Stimulated activated CD8-positive, alpha-beta memory T cell treated with anti-CD3 and anti-CD28 coated beads, Interleukin-4, amount 100 ng/mL, for 1 hour (primary cell): ENCODE data around the gene MMS22L.

Experiments
- DNase-seq, 2 donors: peaks; one replicate each; pipeline ENCODE4 v3.0.0-alpha.2; 2020; ENCODE audit warnings: low read depth in 2 of 2, low spot score in 1 of 2

MMS22L gene, protein sequence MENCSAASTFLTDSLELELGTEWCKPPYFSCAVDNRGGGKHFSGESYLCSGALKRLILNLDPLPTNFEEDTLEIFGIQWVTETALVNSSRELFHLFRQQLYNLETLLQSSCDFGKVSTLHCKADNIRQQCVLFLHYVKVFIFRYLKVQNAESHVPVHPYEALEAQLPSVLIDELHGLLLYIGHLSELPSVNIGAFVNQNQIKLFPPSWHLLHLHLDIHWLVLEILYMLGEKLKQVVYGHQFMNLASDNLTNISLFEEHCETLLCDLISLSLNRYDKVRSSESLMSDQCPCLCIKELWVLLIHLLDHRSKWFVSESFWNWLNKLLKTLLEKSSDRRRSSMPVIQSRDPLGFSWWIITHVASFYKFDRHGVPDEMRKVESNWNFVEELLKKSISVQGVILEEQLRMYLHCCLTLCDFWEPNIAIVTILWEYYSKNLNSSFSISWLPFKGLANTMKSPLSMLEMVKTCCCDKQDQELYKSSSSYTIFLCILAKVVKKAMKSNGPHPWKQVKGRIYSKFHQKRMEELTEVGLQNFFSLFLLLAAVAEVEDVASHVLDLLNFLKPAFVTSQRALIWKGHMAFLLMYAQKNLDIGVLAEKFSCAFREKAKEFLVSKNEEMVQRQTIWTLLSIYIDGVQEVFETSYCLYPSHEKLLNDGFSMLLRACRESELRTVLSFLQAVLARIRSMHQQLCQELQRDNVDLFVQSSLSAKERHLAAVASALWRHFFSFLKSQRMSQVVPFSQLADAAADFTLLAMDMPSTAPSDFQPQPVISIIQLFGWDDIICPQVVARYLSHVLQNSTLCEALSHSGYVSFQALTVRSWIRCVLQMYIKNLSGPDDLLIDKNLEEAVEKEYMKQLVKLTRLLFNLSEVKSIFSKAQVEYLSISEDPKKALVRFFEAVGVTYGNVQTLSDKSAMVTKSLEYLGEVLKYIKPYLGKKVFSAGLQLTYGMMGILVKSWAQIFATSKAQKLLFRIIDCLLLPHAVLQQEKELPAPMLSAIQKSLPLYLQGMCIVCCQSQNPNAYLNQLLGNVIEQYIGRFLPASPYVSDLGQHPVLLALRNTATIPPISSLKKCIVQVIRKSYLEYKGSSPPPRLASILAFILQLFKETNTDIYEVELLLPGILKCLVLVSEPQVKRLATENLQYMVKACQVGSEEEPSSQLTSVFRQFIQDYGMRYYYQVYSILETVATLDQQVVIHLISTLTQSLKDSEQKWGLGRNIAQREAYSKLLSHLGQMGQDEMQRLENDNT

DNA sequence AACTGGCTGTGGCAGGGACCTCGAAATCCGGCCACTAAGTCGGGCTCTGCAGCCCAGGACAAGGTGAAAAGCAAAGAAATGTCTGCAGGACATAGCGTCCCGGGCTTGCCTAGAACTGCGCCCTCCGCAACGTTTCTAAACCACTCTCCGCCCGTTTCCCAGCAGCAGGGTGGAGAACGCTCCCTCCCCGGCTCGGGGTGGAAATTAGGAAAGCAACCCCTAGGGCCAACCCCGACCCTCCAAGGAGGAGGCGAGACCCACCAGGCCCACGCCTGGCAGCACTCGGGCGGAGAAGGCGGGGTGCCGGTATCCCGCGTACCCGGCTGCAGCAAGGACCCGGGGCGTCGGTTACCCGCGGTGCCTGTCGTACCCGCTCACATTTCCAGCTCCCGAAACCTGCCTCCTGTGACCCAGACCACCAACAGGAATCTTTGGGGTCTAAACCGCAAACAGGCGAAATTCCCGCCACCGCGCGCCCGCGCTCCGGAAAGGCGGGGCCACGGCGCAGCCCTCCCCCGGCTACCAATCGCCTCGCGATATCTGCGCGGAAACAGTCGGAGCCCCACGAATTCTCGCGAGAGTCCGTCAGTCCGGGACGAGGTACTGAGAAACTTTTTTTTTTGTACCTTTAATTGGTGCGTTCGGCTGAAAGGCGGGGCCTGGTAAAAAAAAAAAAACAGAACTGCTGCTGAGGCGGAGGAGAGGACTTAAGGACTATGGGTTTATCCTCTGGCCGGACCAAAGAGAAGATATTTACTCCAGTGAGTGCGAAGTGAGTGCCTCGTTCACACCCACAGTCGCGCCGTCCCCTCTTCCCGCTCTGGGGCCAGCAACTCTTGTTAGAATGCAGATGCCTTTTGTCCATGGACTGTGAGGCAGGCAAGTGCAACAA, at the start of gene MMS22L:
Gene MMS22L, minus strand, starts transcription at position 491 of the 892 bp plus-strand sequence. CDS start 739 bp downstream, outside the sequence.
- peak; percentile 84 to 86 for DNase-seq

GRCh38 chr6:97322811-97323210, 39.8 kb upstream of the MMS22L start:
- no peak for DNase-seq

DNA sequence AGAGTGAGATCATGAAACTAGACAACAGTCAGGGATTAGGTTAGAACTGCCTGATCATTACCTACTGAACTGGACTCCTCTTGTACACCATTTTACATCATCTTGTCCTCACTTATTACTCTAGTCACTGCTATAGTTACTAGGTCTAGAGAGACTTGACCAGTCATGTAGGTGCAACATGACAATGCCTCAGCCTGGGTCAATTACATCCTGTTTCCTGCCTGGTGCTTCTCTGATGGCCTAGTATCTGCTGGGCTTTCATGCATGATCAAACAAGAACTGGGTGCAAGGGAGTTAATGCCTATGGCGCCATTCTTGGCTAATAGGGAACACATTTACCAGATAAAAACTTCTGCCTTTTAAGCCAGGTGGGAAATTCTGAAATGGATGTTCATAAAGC, 39.2 kb upstream of the MMS22L start:
- DNase-seq: no peak

- DNase-seq: no peak
These were observed 34.0 kb upstream of the MMS22L start for GRCh38 chr6:97316978-97317377.

GRCh38 chr6:97312241-97312640, 29.2 kb upstream of the MMS22L start:
- DNase-seq: no peak

DNA sequence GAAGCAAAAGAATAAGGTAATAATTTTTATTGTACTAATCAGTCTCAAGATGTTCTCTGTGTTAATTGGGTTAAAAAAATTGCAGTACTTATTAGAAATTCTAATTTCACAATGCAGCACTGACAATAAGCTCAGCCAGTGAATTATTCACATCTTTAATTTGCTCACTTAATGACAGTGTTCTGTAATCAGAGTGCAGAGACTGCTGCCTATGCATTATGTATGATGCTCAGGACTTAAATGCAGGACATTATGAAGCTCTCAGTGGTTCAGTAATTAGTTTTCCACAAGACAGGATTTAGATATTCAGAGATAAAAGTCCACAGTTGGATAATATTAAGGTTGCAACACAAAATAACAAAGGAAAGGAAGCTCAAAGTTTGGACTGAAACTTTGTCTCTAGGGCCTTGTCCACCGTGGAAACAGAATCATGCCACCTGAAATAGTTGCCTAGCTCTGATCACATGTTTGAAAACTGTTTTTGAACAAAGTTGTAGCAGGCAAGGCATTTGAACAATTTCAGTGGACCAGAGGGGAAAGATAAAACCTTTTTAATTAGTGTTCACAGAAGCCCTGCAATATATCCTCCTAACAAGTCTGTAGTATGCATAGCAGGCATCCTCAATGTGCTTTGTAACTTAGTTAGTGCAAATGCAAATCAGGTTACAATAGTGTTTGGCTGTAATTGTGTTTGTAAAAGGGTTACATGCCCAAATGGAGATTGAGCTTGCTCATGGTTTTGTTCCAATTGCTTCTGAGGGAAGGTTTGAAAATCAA, 23.7 kb upstream of the MMS22L start:
- no peak for DNase-seq

DNA sequence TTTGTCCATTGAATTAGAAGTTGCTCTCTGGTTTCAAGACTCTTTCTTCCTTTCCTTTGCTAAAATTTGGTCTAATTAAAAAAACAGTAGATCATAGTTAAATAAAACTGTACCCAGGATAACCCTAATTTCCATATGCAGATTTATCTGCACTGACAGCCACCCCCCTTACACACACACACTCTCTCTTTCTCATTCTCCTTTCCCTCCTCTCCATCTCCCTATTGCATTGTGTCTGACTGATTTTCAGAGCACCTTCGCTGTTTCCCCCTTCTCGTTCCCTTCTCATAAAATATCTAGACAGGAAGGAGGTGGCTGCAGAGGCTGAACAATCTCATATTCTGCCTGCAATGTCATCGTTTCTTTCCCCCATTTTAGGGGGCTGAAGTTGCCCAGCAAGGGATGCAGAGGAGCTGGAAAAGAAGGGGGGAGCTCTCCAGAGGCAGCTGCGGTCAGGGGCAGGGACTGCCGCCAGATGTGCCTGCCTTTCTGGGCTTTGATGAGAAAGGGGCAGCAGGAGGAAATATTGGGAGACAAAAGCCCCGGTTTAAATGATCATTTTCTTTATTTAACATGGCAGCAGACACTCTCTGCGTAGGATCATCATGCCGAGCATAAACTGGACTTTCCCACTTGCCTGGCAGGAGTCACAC, 22.5 kb upstream of the MMS22L start:
- no peak for DNase-seq

GRCh38 chr6:97304701-97305100, 21.7 kb upstream of the MMS22L start:
- DNase-seq: no peak

DNA sequence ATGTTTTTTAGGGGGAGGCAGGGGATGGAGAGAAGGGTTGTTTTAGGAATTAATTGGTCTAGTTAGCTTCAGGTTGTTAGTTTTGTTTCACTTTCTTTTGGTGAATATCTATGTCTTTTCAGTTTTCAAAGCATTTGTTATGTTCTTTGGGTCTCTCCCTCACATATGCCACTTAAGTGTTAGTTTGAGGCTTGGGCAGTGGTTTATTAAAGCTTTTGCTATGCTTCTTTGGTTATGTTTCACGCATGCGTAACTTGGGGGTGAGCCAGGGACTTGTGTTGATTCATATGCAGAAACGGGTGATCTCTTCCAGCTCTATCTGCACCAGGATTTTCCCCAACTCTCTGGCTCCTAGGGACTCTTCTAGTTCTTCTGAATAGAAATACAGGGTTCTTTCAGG, 11.4 kb upstream of the MMS22L start:
- no peak for DNase-seq

DNA sequence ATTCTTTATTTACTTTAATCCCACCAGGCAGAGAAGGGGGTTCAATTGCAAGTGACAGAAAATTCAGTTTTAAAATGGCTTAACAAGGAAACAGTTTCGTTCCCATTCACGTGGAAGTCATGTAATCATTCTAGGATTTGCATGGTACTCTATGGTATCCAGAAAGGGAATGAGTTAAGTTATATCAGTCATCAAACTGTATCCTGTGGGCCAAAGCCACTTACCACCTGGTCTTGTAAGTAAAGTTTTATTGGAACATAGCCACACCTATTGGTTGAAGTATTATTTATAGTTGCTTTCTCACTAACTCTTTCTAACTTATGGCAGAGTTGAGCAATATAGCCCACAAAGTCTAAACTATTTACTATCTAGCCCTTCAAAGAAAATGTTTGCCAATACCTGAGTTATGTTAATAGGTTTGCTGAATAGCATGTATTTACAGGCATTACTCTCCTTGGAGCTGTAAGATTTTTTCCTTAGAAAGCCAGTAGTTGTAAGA, 10.2 kb upstream of the MMS22L start:
- DNase-seq: no peak

DNA sequence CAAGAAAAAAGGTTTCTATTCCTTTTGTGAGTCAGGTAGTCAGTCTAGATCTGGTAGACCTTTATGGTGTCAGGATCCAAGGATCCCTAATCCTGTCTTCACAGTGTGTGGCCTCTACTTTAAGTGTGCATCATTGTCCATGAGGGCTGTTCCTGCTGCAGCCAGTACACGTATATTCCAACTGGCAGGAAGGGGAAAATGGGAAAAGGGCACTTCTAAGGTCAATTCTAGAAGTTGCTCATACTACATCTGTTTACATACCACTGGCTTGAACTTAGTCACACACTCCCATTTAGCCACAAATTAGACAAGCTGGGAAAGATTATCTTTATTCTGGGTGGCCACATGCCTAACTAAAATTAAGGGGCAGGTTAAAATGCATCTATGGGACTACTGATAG, 9.7 kb upstream of the MMS22L start:
- no peak for DNase-seq

GRCh38 chr6:97291896-97292295, 8.9 kb upstream of the MMS22L start:
- no peak for DNase-seq

DNA sequence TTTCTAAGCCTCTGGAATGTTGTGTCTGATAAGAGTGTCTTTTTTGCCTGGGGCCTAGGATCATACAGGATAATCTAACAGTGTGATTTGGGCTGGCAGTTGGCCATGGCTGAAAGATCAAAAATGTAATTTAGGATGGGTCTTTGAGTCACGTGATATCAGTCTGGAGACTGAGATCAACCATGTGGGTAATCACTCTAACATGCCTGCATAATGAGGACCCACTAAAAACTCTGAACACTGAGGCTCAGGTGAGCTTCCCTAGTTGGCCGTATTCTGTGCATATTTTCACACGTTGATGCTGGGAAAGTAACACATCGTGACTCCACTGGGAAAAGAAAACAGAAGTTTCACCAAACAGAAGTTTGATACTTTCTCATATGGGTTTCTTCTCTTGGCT, 6.3 kb upstream of the MMS22L start:
- DNase-seq: no peak

DNA sequence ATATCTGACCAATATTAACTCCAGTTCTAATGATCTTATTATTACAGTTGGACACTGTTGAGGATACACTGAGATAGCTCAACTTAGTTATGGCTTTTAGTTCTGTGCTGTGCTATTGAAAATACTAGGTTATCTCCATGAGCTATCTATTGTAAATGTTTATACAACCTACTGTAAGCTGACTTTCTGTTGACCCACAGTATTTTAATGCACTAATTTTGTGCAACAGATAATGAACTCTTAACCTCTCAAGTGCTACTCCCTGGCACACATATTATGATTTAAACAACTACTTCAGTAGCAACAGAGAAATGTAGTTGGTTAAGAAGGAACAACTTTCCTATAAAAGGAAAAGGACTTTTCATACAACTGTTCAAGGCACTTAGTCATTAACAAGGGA, 5.2 kb upstream of the MMS22L start:
- DNase-seq: no peak

DNA sequence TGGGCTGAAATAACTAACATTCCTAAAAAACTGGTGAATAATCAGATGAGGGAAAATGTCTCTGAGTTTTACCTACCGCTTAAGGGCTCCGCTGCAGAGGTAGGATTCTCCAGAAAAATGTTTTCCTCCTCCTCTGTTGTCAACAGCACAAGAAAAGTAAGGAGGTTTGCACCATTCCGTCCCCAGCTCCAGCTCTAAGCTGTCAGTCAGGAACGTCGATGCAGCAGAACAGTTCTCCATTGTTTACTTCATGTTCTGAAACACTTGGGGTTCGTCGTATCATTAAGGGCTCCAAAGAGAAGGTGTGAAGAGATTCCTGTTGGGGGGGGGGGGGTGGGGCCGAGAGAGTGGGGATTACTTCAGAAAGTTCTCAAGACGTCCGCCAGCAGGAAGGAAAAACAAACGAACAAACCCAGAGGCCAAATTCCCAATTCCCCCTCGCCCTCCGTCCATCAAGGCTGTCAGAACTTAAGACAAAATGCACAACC, 734 bp downstream of the MMS22L start:
- DNase-seq: no peak

- DNase-seq: no peak
These were observed 2.2 kb downstream of the MMS22L start for GRCh38 chr6:97280766-97281165.

DNA sequence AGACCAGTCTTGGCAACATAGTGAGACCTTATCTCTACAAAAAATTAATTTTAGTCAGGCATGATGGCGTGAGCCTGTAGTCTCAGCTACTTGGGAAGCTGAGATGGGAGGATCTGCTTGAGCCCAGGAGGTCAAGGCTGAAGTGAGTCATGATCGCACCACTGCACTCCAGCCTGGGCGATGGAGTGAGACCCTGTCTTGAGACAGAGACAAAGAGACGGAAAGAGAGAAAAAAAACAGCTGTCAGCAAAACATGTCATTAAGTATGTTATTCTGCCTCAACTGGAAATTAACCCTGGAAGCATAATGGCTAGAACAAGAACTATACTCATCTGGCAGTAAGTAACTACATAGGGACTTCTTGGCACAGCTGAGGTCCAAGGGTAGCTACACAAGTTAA, 7.2 kb downstream of the MMS22L start:
- DNase-seq: no peak

DNA sequence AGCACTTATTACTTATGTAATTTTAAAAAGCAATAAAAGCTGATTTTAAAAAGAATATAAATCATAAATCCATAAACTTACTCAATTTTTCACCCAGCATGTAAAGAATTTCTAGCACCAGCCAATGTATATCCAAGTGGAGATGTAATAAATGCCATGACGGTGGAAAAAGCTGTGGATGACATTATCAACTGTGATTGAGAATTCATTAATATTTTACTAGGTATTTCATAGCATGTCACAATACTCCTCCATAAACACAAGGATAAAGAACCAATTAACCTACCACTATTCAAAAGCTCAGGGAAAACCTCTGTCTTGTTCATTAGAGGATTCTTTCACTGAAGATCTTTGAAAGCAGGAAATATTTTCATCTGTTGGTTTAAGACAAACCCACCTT, 13.2 kb downstream of the MMS22L start:
- no peak for DNase-seq

DNA sequence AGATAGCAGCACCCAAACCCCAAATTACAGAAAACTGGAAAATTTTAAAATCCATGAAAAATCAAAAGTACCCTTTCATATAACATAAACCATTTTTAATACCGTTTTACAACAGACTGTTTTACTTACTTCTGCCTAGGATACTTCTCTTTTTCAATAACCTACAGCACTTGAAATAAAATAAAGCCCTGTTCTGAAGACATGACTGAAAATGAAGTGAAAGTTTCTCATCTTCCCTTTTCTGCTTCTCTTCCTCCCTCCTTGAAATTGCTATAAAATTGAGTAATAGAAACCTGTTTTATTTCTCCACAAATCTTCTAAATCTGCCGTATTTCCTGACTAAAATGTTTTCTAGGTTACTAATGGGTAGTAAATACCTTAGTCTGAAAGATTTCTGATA, 20.3 kb downstream of the MMS22L start:
- no peak for DNase-seq
